GM19468 (cell line): ENCODE results near the gene OAS3.
"Not testable (repeated sequence)": the region's sequence is repeated elsewhere in the genome, so short reads cannot be mapped to it uniquely, and the experiment has no call there.

Experiments used
- ATAC-seq: cut with Tn5 transposase; IDR thresholded peaks from one replicate; pipeline ENCODE4 v1.9.1; 2021; ENCODE audit warnings: mild to moderate bottlenecking, moderate library complexity, moderate number of reproducible peaks; ENCODE audit not compliant: unreplicated experiment; ENCODE audit errors: extremely low read depth

The OAS3 gene

GRCh38 chr12:112916270-112916669 lies 22.0 kb upstream of the OAS3 start:
- ATAC-seq = no peak

DNA sequence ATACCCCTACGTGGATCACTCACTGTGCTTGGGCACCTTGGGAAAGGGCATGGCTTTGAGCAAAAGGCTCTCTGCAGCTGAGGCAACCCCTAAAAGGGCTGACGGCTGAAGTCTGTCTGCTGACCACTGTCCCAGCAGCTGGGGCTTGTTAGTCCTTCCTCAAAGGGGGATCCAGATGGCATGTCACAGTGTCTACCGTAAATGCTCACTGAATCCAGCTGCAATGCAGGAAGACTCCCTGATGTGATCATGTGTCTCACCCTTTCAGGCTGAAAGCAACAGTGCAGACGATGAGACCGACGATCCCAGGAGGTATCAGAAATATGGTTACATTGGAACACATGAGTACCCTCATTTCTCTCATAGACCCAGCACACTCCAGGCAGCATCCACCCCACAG lies 19.2 kb upstream of the OAS3 start:
- no peak for ATAC-seq

DNA sequence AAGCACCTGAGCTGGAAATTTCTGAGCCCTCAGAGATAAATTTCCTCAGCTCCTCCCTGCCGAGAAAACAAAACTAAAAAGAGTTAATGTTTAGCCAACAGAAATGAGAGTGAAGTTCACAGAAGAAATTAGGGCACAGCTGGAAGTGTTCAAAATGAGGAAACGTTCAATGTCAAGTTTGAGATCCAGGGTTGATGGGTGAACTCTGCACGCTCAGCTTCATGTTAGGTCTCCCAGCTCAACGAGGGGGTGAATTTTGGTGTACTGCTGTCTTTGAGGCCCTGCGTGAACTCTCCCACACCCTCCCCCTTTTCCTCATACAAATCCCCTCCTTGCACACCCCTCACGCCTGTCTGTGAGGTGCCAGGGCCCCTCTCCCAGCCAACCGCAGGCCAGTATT lies 13.3 kb upstream of the OAS3 start:
- ATAC-seq = peak; percentile 60

DNA sequence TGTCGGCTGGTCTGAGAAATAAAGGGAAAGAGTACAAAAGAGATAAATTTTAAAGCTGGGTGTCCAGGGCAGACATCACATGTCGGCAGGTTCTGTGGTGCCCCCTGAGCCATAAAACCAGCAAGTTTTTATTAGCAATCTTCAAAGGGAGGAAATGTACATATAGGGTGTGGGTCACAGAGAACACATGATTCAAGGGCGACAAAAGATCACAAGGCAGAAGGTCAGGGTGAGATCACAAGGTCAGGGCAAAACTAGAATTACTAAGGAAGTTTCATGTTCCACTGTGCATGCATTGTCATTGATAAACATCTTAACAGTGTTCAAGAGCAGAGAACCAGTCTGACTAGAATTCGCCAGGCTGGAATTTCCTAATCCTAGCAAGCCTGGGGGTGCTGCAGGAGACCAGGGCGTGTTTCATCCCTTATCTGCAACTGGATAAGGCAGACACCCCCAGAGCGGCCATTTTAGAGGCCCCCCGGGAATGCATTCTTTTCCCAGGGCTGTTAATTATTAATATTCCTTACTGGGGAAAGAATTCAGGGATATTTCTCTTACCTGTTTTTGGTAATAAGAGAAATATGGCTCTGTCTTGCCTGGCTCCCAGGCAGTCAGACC lies 11.7 kb upstream of the OAS3 start:
- ATAC-seq = not testable (repeated sequence)

DNA sequence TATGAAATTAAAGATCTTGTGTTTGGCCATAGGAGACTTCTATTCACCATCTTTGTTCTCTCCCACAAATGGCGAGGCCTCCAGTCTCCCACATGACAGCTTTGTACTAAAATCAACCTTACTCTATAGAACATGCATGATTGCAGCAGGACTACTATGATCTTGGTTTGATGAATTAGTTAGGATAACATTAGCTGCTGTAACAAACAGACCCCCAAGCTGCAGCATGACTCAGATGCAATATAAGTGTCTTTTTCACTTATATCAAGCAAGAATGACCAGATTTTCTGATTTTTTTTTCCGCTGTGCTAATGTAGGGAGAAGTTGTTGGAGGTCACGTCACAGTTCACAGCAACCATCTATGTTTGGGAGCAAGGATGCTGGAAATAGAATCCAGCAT lies 10.8 kb upstream of the OAS3 start:
- no peak for ATAC-seq

GRCh38 chr12:112927925-112928324 lies 10.3 kb upstream of the OAS3 start:
- ATAC-seq = no peak

DNA sequence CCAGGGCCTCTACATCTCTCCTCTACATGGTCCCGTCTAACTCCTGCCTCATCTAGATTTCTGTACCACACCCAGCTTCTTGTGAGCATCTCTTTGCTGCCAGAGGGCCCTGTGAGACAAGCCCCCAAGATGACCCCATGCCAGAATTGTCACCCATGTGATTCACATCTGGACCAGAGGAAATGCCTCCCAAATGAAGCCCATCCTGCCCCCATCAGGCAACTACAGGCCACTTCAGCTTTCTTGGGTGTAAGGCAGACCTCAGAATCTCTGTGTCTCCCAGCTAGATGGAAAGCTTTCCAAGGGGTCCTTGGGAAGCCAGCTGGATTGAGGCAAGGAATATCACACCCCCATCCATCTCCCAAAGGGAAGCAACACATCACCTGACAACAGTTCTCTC lies 9.3 kb upstream of the OAS3 start:
- no peak for ATAC-seq

DNA sequence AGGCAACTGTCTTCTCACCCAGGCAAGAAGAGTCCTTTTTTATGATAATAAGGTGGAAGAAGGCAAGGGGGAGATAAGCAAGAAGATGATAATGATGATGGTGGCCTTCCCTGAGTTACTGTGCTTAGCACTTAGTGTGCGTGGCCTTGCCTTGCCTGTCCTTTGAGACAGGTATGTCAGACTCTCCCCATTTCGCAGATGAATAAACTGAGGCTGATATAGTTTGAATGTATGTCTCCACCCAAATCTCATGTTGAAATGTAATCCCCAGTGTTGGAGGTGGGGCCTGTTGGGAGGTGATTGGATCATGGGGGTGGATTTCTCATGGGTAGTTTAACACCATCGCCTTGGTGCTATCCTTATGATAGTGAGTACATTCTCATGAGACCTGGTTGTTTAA lies 8.6 kb upstream of the OAS3 start:
- no peak for ATAC-seq

GRCh38 chr12:112930350-112930749 lies 7.9 kb upstream of the OAS3 start:
- ATAC-seq = no peak

DNA sequence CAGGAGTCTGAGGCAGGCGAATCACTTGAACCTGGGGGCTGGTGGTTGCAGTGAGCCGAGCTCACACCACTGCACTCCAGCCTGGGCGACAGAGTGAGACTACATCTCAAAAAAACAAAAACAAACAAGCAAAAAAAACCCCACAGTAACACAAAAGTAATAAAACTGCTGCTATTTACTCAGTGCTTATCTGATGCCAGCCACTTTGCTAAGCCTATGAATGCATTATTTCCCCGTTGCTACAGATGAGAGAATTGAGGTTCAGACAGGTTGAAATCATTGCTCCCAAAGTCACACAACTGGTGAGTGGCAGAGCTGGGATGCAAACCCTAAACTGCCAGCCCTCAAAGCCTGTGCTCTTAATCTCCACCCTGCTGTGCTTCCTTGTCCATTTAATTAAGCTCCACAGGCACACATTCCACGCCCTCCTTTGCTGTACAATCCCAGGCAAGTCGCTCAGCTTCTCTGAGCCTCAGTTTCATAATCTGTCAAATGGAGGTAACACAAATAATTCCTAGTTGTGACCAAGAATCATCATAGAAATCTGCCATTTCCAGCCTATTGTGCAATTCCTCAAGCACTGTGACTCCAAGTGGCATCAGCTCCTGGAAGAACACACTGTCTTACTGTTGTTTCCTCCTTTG lies 5.7 kb upstream of the OAS3 start:
- ATAC-seq = no peak

- ATAC-seq = no peak
Measured at GRCh38 chr12:112933129-112933505, 5.2 kb upstream of the OAS3 start.

DNA sequence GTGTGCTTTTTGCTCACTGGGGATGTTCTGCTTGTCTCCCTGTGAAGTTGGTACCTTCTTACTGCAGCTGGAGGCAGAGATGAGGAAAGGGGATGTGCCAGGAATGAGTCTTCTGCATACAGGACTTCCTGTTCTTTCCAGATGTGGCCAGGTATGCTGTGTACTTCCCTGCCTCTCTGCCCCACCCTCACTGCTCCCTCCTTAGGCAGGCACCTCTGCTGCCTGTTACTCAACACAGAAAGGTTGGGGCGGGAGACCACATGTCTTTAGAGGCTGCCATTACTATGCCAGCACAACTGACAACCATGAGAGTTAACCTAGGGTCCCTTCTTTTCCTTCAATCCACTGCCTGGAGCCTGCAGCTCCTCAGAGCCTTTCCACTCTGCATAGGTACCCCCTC lies 2.0 kb upstream of the OAS3 start:
- ATAC-seq = no peak

- no peak for ATAC-seq
Measured at GRCh38 chr12:112936927-112937326, 1.3 kb upstream of the OAS3 start.

DNA sequence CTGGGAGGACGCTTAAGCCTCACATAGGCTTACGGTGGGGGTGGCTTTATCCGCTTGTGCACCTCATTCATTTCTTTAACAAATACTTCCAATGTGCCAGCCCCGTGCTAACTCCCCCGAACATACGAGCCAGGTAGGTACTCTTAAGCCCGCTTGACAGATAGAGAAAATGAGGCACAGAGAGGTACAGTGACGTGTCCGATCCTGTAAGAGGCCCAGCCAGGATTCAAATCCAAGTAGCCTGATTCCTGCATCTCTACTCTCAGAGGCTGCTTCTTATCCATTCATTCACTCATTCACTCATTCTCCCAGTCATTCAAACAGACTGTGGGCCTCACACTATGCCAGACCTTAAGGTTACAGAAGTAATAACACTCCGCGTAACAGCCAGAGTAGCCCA lies 477 bp downstream of the OAS3 start:
- no peak for ATAC-seq

- ATAC-seq = peak; percentile 62
Measured at GRCh38 chr12:112939761-112940381, 1.6 kb downstream of the OAS3 start.

DNA sequence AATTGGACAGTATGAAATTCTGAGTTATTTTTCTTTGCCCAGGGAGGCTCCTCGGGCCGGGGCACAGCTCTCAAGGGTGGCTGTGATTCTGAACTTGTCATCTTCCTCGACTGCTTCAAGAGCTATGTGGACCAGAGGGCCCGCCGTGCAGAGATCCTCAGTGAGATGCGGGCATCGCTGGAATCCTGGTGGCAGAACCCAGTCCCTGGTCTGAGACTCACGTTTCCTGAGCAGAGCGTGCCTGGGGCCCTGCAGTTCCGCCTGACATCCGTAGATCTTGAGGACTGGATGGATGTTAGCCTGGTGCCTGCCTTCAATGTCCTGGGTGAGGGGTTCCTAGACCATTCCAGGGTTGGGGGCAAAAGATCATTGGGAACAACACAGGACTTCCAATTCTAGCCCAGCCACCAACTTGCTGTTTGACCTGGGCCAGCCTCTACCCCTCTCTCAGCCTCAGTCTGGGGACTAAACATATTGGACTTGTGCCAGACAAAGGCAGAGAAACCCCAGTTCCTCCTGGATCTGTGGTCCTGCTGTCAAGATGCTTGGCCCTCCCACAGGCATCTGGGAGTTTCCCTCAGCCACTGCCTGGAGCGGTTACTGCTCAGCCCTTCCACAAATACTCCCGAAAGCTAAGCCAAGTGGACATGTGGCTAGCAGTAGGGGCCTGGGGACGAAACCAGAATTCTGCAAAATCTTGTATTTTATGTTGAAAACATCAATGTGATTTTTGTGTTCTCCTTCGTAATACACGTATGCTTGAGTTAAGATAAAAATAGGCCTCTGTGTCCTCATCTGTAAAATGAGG lies 3.5 kb downstream of the OAS3 start:
- ATAC-seq = no peak

DNA sequence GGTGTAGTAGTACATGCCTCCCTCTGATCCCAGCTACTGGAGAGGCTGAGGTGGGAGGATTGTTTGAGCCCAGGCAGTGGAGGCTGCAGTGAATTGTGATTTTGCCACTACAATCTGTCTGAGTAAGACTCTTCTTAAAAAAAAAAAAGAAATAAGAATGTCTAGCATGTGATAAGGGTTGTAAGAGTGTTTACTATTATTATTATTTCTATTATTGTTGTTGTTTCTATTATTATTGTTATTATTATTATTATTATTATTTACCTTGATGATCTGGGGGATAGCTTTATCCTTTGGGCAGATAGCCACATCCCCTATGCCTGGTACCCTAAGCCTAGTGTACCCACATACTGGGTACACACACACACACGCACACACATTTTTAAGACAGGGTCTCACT lies 4.3 kb downstream of the OAS3 start:
- ATAC-seq = no peak

- no peak for ATAC-seq
Measured at GRCh38 chr12:112944024-112944690, 5.9 kb downstream of the OAS3 start.

DNA sequence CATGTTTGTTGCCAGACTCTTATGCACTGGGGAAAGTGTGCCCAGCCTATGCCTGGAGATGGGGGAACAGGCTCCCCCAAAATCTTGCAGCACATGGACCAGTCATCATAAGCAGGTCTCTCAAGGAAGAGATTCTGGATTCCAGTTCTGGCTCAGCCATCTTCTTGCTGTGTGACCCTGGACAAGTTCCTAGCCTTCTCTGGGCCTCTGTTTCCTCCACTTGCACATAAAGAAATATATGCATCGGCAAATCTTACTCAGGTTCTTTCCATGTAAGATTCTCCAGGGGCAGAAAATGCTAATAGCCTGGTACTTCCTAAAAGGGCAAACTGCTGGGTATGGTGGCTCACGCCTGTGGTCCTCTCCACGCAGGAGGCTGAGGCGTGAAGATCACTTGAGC lies 7.2 kb downstream of the OAS3 start:
- ATAC-seq = no peak

- no peak for ATAC-seq
Measured at GRCh38 chr12:112946236-112947000, 8.1 kb downstream of the OAS3 start.
